Suprapubic skin (tissue), 4 donors: ENCODE results near the gene CNGB1. TPM values are rescaled to one million over a fixed set of nuclear protein-coding genes. Genes with fewer than 3 reads are reported as not detected.
"Not testable (repeated sequence)": the region's sequence is repeated elsewhere in the genome, so short reads cannot be mapped to it uniquely, and the experiment has no call there.

ENCODE experiments used
- DNase-seq, 2 donors: peaks; one replicate each; pipeline ENCODE4 v3.0.0-alpha.2; 2019; ENCODE audit warnings: low spot score in 2 of 2
- H3K27ac ChIP-seq: fragments of 200-600 bp; sonication (generic); one replicate; pipeline ENCODE4 v1.5.1; 2019
- H3K27me3 ChIP-seq: fragments of 200-600 bp; sonication (generic); one replicate; pipeline ENCODE4 v1.5.1; 2019
- H3K36me3 ChIP-seq: fragments of 200-600 bp; sonication (generic); one replicate; pipeline ENCODE4 v1.5.1; 2019
- H3K4me1 ChIP-seq: fragments of 200-600 bp; sonication (generic); one replicate; pipeline ENCODE4 v1.5.1; 2019
- H3K4me3 ChIP-seq: fragments of 200-600 bp; sonication (generic); one replicate; pipeline ENCODE4 v1.5.1; 2019; ENCODE audit warnings: mild to moderate bottlenecking
- H3K9me3 ChIP-seq: fragments of 200-600 bp; sonication (generic); one replicate; pipeline ENCODE4 v1.5.1; 2019
- CTCF ChIP-seq, 2 donors: fragments of 200-600 bp in 1 of 2; fragments of 450-650 bp in 1 of 2; sonication (generic) in 1 of 2; IDR thresholded peaks; one replicate each; pipeline ENCODE4 v1.5.1; 2016 to 2019; ENCODE audit warnings: antibody characterized with exemption in 2 of 2, mild to moderate bottlenecking in 1 of 2, moderate library complexity in 1 of 2
- EP300 ChIP-seq: sonication (generic); formaldehyde crosslinking; IDR thresholded peaks from one replicate; pipeline ENCODE4 v1.6.1; 2017; ENCODE audit warnings: antibody characterized with exemption
- POLR2A ChIP-seq, 2 donors: fragments of 450-650 bp; IDR thresholded peaks; one replicate each; pipeline ENCODE4 v1.6.1; 2017; ENCODE audit warnings: antibody characterized with exemption in 2 of 2, mild to moderate bottlenecking in 2 of 2, moderate library complexity in 2 of 2
- POLR2AphosphoS5 ChIP-seq, 3 donors: sonication (generic); formaldehyde crosslinking; IDR thresholded peaks; one replicate each; pipeline ENCODE4 v1.6.1; 2017; ENCODE audit warnings: antibody characterized with exemption in 3 of 3
- WGBS: methylation state at CpG from one replicate; pipeline ENCODE4 v1.1.5; 2018; 5-methylcytosine and 5-hydroxymethylcytosine counted together
- total RNA-seq, 4 donors: library from RNA; depleted of rRNA; stranded (reverse); fragments of >200 nt; gene quantifications; one replicate each; pipeline ENCODE4 v1.1.0, GENCODE V29; 2016

The CNGB1 gene
- total RNA-seq, 4 donors from 2014 or later: 0.08 TPM; not detected in 3

- no peak for DNase-seq
- Histone ChIP-seq H3K27me3 (no peaks in the 10 kb centered on the region), H3K27ac (no peak overlapping the region), H3K4me3 (no peak overlapping the region), H3K9me3 (no peaks in the 10 kb centered on the region), H3K36me3 (no peaks in the 10 kb centered on the region), H3K4me1 (no peaks in the 10 kb centered on the region)
- no peak for TF ChIP-seq CTCF (IDR thresholded peaks at IDR 0.05)
- TF ChIP-seq POLR2AphosphoS5 (IDR thresholded peaks at IDR 0.05): no peak
- no peak for TF ChIP-seq EP300
- TF ChIP-seq POLR2A (IDR thresholded peaks at IDR 0.05): no peak
- WGBS: 84% methylated on average over 7 of the region's 14 CpGs
Observed at GRCh38 chr16:57920215-57920879, 50.6 kb downstream of the CNGB1 start.

- TF ChIP-seq CTCF (IDR thresholded peaks at IDR 0.05) (no peak), POLR2A (IDR thresholded peaks at IDR 0.05) (no peak)
- WGBS: 88% methylated on average over 6 of the region's 6 CpGs
- DNase-seq: no peak
Observed at GRCh38 chr16:57918994-57919393, 51.9 kb downstream of the CNGB1 start.

GRCh38 chr16:57918444-57918843, 52.5 kb downstream of the CNGB1 start:
- no peaks in the 10 kb centered on the region for H3K9me3 ChIP-seq
- no peak overlapping the region for H3K4me3 ChIP-seq
- H3K27ac ChIP-seq: no peak overlapping the region
- no peak for TF ChIP-seq CTCF (IDR thresholded peaks at IDR 0.05)
- H3K4me1 ChIP-seq: no peaks in the 10 kb centered on the region
- H3K27me3 ChIP-seq: no peaks in the 10 kb centered on the region
- H3K36me3 ChIP-seq: no peaks in the 10 kb centered on the region
- WGBS: 84% methylated on average over 3 of the region's 3 CpGs
- no peak for DNase-seq

More at GRCh38 chr16:57918994-57919393, 51.9 kb downstream of the CNGB1 start:
- no peaks in the 10 kb centered on the region for H3K4me1 ChIP-seq
- no peak overlapping the region for H3K27ac ChIP-seq
- no peak overlapping the region for H3K4me3 ChIP-seq
- H3K36me3 ChIP-seq: no peaks in the 10 kb centered on the region
- H3K9me3 ChIP-seq: no peaks in the 10 kb centered on the region
- no peaks in the 10 kb centered on the region for H3K27me3 ChIP-seq

- H3K4me1 ChIP-seq, H3K4me3 ChIP-seq, H3K9me3 ChIP-seq, H3K36me3 ChIP-seq, DNase-seq, H3K27ac ChIP-seq, H3K27me3 ChIP-seq: not testable (repeated sequence)
Observed at GRCh38 chr16:57917929-57918328, 53.0 kb downstream of the CNGB1 start.

- H3K4me1 ChIP-seq, H3K36me3 ChIP-seq, H3K4me3 ChIP-seq, H3K27ac ChIP-seq, H3K9me3 ChIP-seq, H3K27me3 ChIP-seq, DNase-seq: not testable (repeated sequence)
- WGBS: 100% methylated on average over 2 of the region's 2 CpGs
Observed at GRCh38 chr16:57917489-57917888, 53.4 kb downstream of the CNGB1 start.

DNA sequence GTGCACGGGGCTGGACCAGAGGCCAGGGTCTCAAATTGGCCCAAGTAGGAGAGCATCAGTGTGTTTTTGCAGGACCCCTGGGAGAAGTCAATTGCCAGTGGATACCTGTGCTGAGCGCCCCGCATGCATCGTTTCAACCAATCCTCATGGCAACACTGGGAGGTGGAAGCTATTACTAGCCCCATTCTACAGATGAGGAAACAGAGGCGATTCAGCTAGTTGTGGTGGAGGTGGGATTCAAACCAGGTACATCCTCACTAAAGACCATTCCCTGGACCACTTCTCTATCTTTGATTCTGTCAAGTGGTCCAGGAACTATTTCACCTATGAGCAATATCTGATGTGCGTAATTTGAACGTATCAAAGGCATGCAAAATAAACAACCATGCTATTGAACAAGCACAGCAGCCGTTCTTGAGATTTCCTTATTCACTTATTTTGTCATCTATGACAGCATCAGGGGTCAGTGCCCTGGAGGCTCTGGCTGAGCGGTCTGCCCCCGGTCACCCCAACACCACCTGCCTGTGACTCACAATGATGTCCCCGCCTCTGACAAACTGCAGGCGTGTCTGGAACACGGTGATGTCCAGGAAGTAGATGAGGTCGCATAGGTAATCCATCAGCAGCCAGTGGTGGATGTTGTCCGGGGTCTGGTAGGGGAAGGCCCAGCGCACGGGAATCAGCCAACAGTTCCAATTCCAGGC, 54.0 kb downstream of the CNGB1 start:
- TF ChIP-seq POLR2AphosphoS5 (IDR thresholded peaks at IDR 0.05): no peak
- TF ChIP-seq EP300: no peak
- no peak for TF ChIP-seq CTCF (IDR thresholded peaks at IDR 0.05)
- no peak for TF ChIP-seq POLR2A (IDR thresholded peaks at IDR 0.05)
- Histone ChIP-seq H3K36me3 (no peaks in the 10 kb centered on the region), H3K9me3 (no peaks in the 10 kb centered on the region), H3K27ac (no peak overlapping the region), H3K4me1 (no peaks in the 10 kb centered on the region), H3K27me3 (no peaks in the 10 kb centered on the region), H3K4me3 (no peak overlapping the region)
- DNase-seq: no peak
- WGBS: 78% methylated on average over 15 of the region's 17 CpGs
